Suprapubic skin (tissue), 4 donors: ENCODE measurements around the gene EVL. TPM values are rescaled to one million over a fixed set of nuclear protein-coding genes. Genes with fewer than 3 reads are reported as not detected.
A peak's percentile ranks its signal among the peaks of the same experiment; 100 is the strongest.

Experiments used
- DNase-seq, 2 donors: peaks; one replicate each; pipeline ENCODE4 v3.0.0-alpha.2; 2019; ENCODE audit warnings: low spot score in 2 of 2
- H3K27ac ChIP-seq: fragments of 200-600 bp; sonication (generic); one replicate; pipeline ENCODE4 v1.5.1; 2019
- H3K27me3 ChIP-seq: fragments of 200-600 bp; sonication (generic); one replicate; pipeline ENCODE4 v1.5.1; 2019
- H3K36me3 ChIP-seq: fragments of 200-600 bp; sonication (generic); one replicate; pipeline ENCODE4 v1.5.1; 2019
- H3K4me1 ChIP-seq: fragments of 200-600 bp; sonication (generic); one replicate; pipeline ENCODE4 v1.5.1; 2019
- H3K4me3 ChIP-seq: fragments of 200-600 bp; sonication (generic); one replicate; pipeline ENCODE4 v1.5.1; 2019; ENCODE audit warnings: mild to moderate bottlenecking
- H3K9me3 ChIP-seq: fragments of 200-600 bp; sonication (generic); one replicate; pipeline ENCODE4 v1.5.1; 2019
- EP300 ChIP-seq: sonication (generic); formaldehyde crosslinking; IDR thresholded peaks from one replicate; pipeline ENCODE4 v1.6.1; 2017; ENCODE audit warnings: antibody characterized with exemption
- POLR2A ChIP-seq, 2 donors: fragments of 450-650 bp; IDR thresholded peaks; one replicate each; pipeline ENCODE4 v1.6.1; 2017; ENCODE audit warnings: antibody characterized with exemption in 2 of 2, mild to moderate bottlenecking in 2 of 2, moderate library complexity in 2 of 2
- POLR2AphosphoS5 ChIP-seq, 3 donors: sonication (generic); formaldehyde crosslinking; IDR thresholded peaks; one replicate each; pipeline ENCODE4 v1.6.1; 2017; ENCODE audit warnings: antibody characterized with exemption in 3 of 3
- WGBS: methylation state at CpG from one replicate; pipeline ENCODE4 v1.1.5; 2018; 5-methylcytosine and 5-hydroxymethylcytosine counted together
- total RNA-seq, 4 donors: library from RNA; depleted of rRNA; stranded (reverse); fragments of >200 nt; gene quantifications; one replicate each; pipeline ENCODE4 v1.1.0, GENCODE V29; 2016
- TF ChIP-seq, protein P1 (sequence below), 2 donors: fragments of 200-600 bp in 1 of 2; fragments of 450-650 bp in 1 of 2; sonication (generic) in 1 of 2; IDR thresholded peaks; one replicate each; pipeline ENCODE4 v1.5.1; 2016 to 2019; ENCODE audit warnings: antibody characterized with exemption in 2 of 2, mild to moderate bottlenecking in 1 of 2, moderate library complexity in 1 of 2

The EVL gene
- total RNA-seq, 4 donors from 2014 or later, result 48.8 to 80.0 (median 61.4) TPM

- Histone ChIP-seq H3K27ac (no peak overlapping the region), H3K4me1 (peaks cover 54% of the 10 kb centered on the region), H3K36me3 (no peaks in the 10 kb centered on the region), H3K4me3 (no peak overlapping the region), H3K27me3 (no peaks in the 10 kb centered on the region), H3K9me3 (no peaks in the 10 kb centered on the region)
- peak; percentile 77 to 85 for DNase-seq
- WGBS, result 74% methylated on average over 7 of the region's 7 CpGs
- TF ChIP-seq POLR2A (IDR thresholded peaks at IDR 0.05) (no peak), EP300 (no peak), POLR2AphosphoS5 (IDR thresholded peaks at IDR 0.05) (no peak)
- TF ChIP-seq, protein P1, sequence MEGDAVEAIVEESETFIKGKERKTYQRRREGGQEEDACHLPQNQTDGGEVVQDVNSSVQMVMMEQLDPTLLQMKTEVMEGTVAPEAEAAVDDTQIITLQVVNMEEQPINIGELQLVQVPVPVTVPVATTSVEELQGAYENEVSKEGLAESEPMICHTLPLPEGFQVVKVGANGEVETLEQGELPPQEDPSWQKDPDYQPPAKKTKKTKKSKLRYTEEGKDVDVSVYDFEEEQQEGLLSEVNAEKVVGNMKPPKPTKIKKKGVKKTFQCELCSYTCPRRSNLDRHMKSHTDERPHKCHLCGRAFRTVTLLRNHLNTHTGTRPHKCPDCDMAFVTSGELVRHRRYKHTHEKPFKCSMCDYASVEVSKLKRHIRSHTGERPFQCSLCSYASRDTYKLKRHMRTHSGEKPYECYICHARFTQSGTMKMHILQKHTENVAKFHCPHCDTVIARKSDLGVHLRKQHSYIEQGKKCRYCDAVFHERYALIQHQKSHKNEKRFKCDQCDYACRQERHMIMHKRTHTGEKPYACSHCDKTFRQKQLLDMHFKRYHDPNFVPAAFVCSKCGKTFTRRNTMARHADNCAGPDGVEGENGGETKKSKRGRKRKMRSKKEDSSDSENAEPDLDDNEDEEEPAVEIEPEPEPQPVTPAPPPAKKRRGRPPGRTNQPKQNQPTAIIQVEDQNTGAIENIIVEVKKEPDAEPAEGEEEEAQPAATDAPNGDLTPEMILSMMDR (IDR thresholded peaks at IDR 0.05), result no peak
Observed at GRCh38 chr14:100076606-100077005, 11.4 kb downstream of the EVL start.

- no peaks in the 10 kb centered on the region for H3K27me3 ChIP-seq
- peaks cover 54% of the 10 kb centered on the region for H3K4me1 ChIP-seq
- TF ChIP-seq EP300 (no peak), POLR2A (IDR thresholded peaks at IDR 0.05) (no peak), POLR2AphosphoS5 (IDR thresholded peaks at IDR 0.05) (no peak)
- TF ChIP-seq, protein P1 (IDR thresholded peaks at IDR 0.05), result no peak
- 95% methylated on average over 9 of the region's 9 CpGs for WGBS
- no peak for DNase-seq
- H3K9me3 ChIP-seq, result no peaks in the 10 kb centered on the region
- no peak overlapping the region for H3K4me3 ChIP-seq
- H3K36me3 ChIP-seq, result no peaks in the 10 kb centered on the region
- H3K27ac ChIP-seq, result no peak overlapping the region
Observed at GRCh38 chr14:100077441-100077840, 12.2 kb downstream of the EVL start.

- WGBS, result 86% methylated on average over 10 of the region's 10 CpGs
- TF ChIP-seq POLR2A (IDR thresholded peaks at IDR 0.05) (no peak), POLR2AphosphoS5 (IDR thresholded peaks at IDR 0.05) (no peak), EP300 (no peak)
- TF ChIP-seq, protein P1 (IDR thresholded peaks at IDR 0.05), result no peak
- no peak overlapping the region for H3K4me3 ChIP-seq
- peak overlapping the region; percentile 20 for H3K27ac ChIP-seq
- H3K9me3 ChIP-seq, result no peaks in the 10 kb centered on the region
- H3K4me1 ChIP-seq, result peaks cover 45% of the 10 kb centered on the region
- H3K27me3 ChIP-seq, result no peaks in the 10 kb centered on the region
- no peaks in the 10 kb centered on the region for H3K36me3 ChIP-seq
- DNase-seq, result no peak
Observed at GRCh38 chr14:100078216-100078803, 13.1 kb downstream of the EVL start.

- peaks cover 40% of the 10 kb centered on the region for H3K4me1 ChIP-seq
Observed at GRCh38 chr14:100078997-100079725, 13.9 kb downstream of the EVL start.

DNA sequence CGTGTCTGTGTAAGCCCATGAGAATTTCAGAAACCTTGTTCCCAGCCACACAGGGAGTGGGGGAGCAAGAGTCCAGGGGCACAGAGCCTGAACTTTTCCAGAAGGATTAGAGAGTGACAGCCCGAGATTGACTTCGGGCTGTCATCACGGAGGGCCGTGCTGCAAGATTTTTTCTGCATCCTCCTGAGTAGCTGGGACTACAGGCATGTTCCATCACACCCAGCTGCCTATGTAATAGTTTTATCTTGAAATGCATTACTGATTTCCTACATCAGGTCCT lies 14.4 kb downstream of the EVL start:
- H3K4me1 ChIP-seq, result peaks cover 35% of the 10 kb centered on the region
- 69% methylated on average over 5 of the region's 5 CpGs for WGBS
- H3K27ac ChIP-seq, result no peak overlapping the region
- no peaks in the 10 kb centered on the region for H3K36me3 ChIP-seq
- H3K9me3 ChIP-seq, result no peaks in the 10 kb centered on the region
- no peak overlapping the region for H3K4me3 ChIP-seq
- TF ChIP-seq EP300 (no peak), POLR2AphosphoS5 (IDR thresholded peaks at IDR 0.05) (no peak), POLR2A (IDR thresholded peaks at IDR 0.05) (no peak)
- TF ChIP-seq, protein P1 (IDR thresholded peaks at IDR 0.05), result no peak
- no peaks in the 10 kb centered on the region for H3K27me3 ChIP-seq
- no peak for DNase-seq

More at GRCh38 chr14:100078997-100079725, 13.9 kb downstream of the EVL start:
- no peak for TF ChIP-seq EP300
- TF ChIP-seq, protein P1 (IDR thresholded peaks at IDR 0.05), result no peak
- TF ChIP-seq POLR2AphosphoS5 (IDR thresholded peaks at IDR 0.05), result no peak
- no peak for TF ChIP-seq POLR2A (IDR thresholded peaks at IDR 0.05)
- Histone ChIP-seq H3K36me3 (no peaks in the 10 kb centered on the region), H3K27ac (peak overlapping the region; percentile 20), H3K27me3 (no peaks in the 10 kb centered on the region), H3K4me3 (no peak overlapping the region), H3K9me3 (no peaks in the 10 kb centered on the region)
- 49% methylated on average over 9 of the region's 9 CpGs for WGBS
- no peak for DNase-seq
